GM12878 (cell line): ENCODE data around the gene ZNF83. TPM values are rescaled to one million over a fixed set of nuclear protein-coding genes. Genes with fewer than 3 reads are reported as not detected.

Source experiments
- ASH2L ChIP-seq: fragments of 300-600, 200-600 bp; sonication (generic); IDR thresholded peaks from 2 replicates; pipeline ENCODE4 v1.6.1; 2017; ENCODE audit warnings: low read depth, mild to moderate bottlenecking, borderline replicate concordance
- CBFB ChIP-seq: IDR thresholded peaks from 2 replicates; pipeline ENCODE4 v1.6.1; 2016; ENCODE audit warnings: antibody characterized with exemption, low read depth
- E2F4 ChIP-seq: IDR thresholded peaks from 2 replicates; pipeline ENCODE4 v1.6.1; 2012; ENCODE audit warnings: low read depth, low read length, improper control_type of control experiment
- EP300 ChIP-seq, 2 experiments: fragments of 150-350 bp in 1 of 2; IDR thresholded peaks; 2 replicates each; pipeline ENCODE4 v1.6.1; 2011 to 2012; ENCODE audit warnings: low read depth in 2 of 2, low read length in 2 of 2, borderline replicate concordance in 1 of 2, improper control_type of control experiment in 1 of 2, inconsistent platforms in 1 of 2; ENCODE audit not compliant: control insufficient read depth in 1 of 2
- GATAD2B ChIP-seq: fragments of 450-650 bp; conservative IDR thresholded peaks from 2 replicates; pipeline ENCODE4 v1.6.1; 2017; ENCODE audit warnings: low read depth, mild to moderate bottlenecking, moderate library complexity
- IKZF1 ChIP-seq: fragments of 450-650 bp; conservative IDR thresholded peaks from 2 replicates; pipeline ENCODE4 v1.6.1; 2017; ENCODE audit warnings: antibody characterized with exemption, mild to moderate bottlenecking
- IKZF2 ChIP-seq, 2 experiments: fragments of 450-650 bp; IDR thresholded peaks; 2 replicates each; pipeline ENCODE4 v1.6.1; 2017; ENCODE audit warnings: mild to moderate bottlenecking in 2 of 2, moderate library complexity in 2 of 2
- IRF5 ChIP-seq: fragments of 450-650 bp; IDR thresholded peaks from 2 replicates; pipeline ENCODE4 v1.6.1; 2017; ENCODE audit warnings: borderline replicate concordance
- KDM1A ChIP-seq: fragments of 200-600 bp; sonication (generic); IDR thresholded peaks from 2 replicates; pipeline ENCODE4 v1.6.1; 2016; ENCODE audit warnings: borderline replicate concordance
- MEF2A ChIP-seq: IDR thresholded peaks from 2 replicates; pipeline ENCODE4 v1.6.1; 2011; ENCODE audit warnings: low read depth, mild to moderate bottlenecking, low read length, moderate library complexity; ENCODE audit not compliant: insufficient read depth
- MYB ChIP-seq: fragments of 150-350 bp; IDR thresholded peaks from 2 replicates; pipeline ENCODE4 v1.6.1; 2014; ENCODE audit warnings: mild to moderate bottlenecking, low read depth, low read length, borderline replicate concordance
- NFIC ChIP-seq: IDR thresholded peaks from 2 replicates; pipeline ENCODE4 v1.6.1; 2012; ENCODE audit warnings: low read depth, mild to moderate bottlenecking, inconsistent platforms, low read length, moderate library complexity
- POLR2AphosphoS2 ChIP-seq: IDR thresholded peaks from 2 replicates; pipeline ENCODE4 v1.6.1; 2011; ENCODE audit warnings: low read depth, mild to moderate bottlenecking, low read length, improper control_type of control experiment, moderate library complexity
- RAD51 ChIP-seq: fragments of 450-650 bp; IDR thresholded peaks from 2 replicates; pipeline ENCODE4 v1.6.1; 2016; ENCODE audit warnings: moderate library complexity, mild to moderate bottlenecking, inconsistent platforms
- RUNX3 ChIP-seq: IDR thresholded peaks from 2 replicates; pipeline ENCODE4 v1.6.1; 2012; ENCODE audit warnings: low read length, inconsistent platforms
- TARDBP ChIP-seq: IDR thresholded peaks from 2 replicates; pipeline ENCODE4 v1.6.1; 2016; ENCODE audit warnings: borderline replicate concordance
- TCF12 ChIP-seq: IDR thresholded peaks from 2 replicates; pipeline ENCODE4 v1.6.1; 2011; ENCODE audit warnings: low read depth, mild to moderate bottlenecking, low read length
- TCF3 ChIP-seq: IDR thresholded peaks from 2 replicates; pipeline ENCODE4 v1.6.1; 2012; ENCODE audit warnings: low read depth, mild to moderate bottlenecking, low read length, borderline replicate concordance; ENCODE audit not compliant: insufficient read depth
- WRNIP1 ChIP-seq: IDR thresholded peaks from 2 replicates; pipeline ENCODE4 v1.6.1; 2011; ENCODE audit warnings: low read depth, low read length, improper control_type of control experiment, borderline replicate concordance
- ZBED1 ChIP-seq: IDR thresholded peaks from 2 replicates; pipeline ENCODE4 v1.6.1; 2016; ENCODE audit warnings: borderline replicate concordance
- ZNF207 ChIP-seq: fragments of 450-650 bp; IDR thresholded peaks from 2 replicates; pipeline ENCODE4 v1.6.1; 2014; ENCODE audit warnings: antibody characterized with exemption, mild to moderate bottlenecking, borderline replicate concordance
- ZNF217 ChIP-seq: fragments of 450-650 bp; IDR thresholded peaks from 2 replicates; pipeline ENCODE4 v1.6.1; 2017; ENCODE audit warnings: antibody characterized with exemption, mild to moderate bottlenecking
- ZZZ3 ChIP-seq: IDR thresholded peaks from 2 replicates; pipeline ENCODE4 v1.6.1; 2011; ENCODE audit warnings: low read depth; ENCODE audit not compliant: control insufficient read depth, insufficient read length
- polyA plus RNA-seq, 11 experiments: library from polyadenylated mRNA; depleted of rRNA in 4 of 11; unstranded in 6 of 11; stranded (reverse) in 5 of 11; fragments of >200 nt; fragmentation: Nextera tagmentation in 4 of 11; fragmentation: Illumina TruSeq in 1 of 11; extraction: Ambion mirVana in 4 of 11; extraction: Trizol in 1 of 11; gene quantifications; 1 replicate in 1 of 11; 2 replicates in 10 of 11; pipeline versions ENCODE4 v1.2.1 to v1.2.3, GENCODE V29; 2011 to 2016; ENCODE audit warnings: inconsistent platforms in 2 of 11, missing spikeins in 2 of 11, low read depth in 1 of 11
- total RNA-seq, 4 experiments: library from RNA; depleted of rRNA in 3 of 4; stranded (reverse); fragments of >200 nt in 3 of 4; fragmentation: Illumina TruSeq in 1 of 4; extraction: Trizol in 1 of 4; gene quantifications; 2 replicates each; pipeline versions ENCODE4 v1.2.1 to v1.2.3, GENCODE V29; 2013 to 2021
- TF ChIP-seq, protein P1 (sequence below): fragments of 450-650 bp; IDR thresholded peaks from 2 replicates; pipeline ENCODE4 v1.6.1; 2018; ENCODE audit warnings: borderline replicate concordance, mild to moderate bottlenecking; ENCODE audit not compliant: partially characterized antibody

The ZNF83 gene
- total and polyA plus RNA-seq, 10 of the 15 experiments (the other 5 are each of a cell fraction or from before 2014, with no cell fraction given), result 9.9 to 90.1 (median 18.7) TPM

DNA sequence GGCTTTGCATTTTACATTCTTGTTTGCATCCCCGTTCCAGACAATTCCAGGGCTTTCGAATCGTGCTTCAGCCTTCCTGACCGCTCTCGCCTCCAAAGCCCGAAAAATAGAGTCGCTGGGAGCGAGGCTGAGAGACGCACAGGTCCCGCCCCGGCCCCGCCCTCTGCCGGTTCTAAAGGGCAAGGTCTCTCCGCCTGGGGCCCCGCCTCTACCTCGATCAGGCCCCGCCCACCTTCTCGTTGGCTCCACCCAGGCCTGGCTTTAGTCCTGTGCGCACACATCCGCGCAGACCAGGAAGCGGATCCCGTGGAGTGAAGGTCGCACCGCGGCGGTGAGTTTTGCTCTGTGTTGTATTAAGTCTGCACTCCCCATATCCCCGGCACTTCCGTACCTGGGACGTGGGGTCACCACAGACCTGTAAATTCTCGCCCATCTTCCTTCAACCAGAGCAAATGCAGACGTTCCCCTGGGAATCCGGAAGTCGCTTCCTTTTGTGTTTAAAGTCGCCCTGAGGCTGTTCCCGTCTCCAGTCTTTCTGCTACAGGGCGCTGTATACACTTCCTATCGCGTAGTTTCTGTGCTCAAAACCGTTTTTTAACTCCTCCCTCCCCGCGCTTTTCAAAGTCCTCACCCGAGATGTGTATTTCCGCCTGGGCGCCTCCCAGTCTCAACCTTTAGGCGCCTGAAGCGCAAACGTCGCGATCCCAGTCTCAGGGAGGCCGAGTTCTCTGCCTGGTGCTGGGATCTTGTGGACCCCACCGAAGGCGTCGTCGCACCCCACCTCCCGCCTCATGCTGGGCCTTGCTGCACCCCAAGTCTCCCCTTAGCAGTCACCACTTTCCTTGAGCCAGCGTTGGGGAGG lies 67.9 kb downstream of the ZNF83 start, which contains the start of gene ZNF701 (continued):
- TF ChIP-seq WRNIP1 (no peak), TARDBP (no peak), RUNX3 (0 out of 2 replicates have a peak, but pooled peaks have one; percentile 21), ZZZ3 (no peak), TCF3 (no peak), IKZF2 (IDR thresholded peaks at IDR 0.05) (no peak), MEF2A (no peak), ZNF217 (no peak), POLR2AphosphoS2 (peak; percentile 87), NFIC (no peak), ZNF207 (peak; percentile 62; the same call in 1 of the 2 replicates), ZBED1 (no peak), EP300 (IDR thresholded peaks at IDR 0.05; ENCODE audit: borderline replicate concordance in 1 of 2, control insufficient read depth in 1 of 2, low read depth in 2 of 2, low read length in 2 of 2) (no peak), TCF12 (no peak), CBFB (no peak), IKZF1 (peak; percentile 74), IRF5 (no peak), ASH2L (no peak), RAD51 (no peak), MYB (no peak), GATAD2B (peak; percentile 81; the same call in 1 of the 2 replicates), E2F4 (peak; percentile 94), KDM1A (no peak)
- TF ChIP-seq, protein P1, sequence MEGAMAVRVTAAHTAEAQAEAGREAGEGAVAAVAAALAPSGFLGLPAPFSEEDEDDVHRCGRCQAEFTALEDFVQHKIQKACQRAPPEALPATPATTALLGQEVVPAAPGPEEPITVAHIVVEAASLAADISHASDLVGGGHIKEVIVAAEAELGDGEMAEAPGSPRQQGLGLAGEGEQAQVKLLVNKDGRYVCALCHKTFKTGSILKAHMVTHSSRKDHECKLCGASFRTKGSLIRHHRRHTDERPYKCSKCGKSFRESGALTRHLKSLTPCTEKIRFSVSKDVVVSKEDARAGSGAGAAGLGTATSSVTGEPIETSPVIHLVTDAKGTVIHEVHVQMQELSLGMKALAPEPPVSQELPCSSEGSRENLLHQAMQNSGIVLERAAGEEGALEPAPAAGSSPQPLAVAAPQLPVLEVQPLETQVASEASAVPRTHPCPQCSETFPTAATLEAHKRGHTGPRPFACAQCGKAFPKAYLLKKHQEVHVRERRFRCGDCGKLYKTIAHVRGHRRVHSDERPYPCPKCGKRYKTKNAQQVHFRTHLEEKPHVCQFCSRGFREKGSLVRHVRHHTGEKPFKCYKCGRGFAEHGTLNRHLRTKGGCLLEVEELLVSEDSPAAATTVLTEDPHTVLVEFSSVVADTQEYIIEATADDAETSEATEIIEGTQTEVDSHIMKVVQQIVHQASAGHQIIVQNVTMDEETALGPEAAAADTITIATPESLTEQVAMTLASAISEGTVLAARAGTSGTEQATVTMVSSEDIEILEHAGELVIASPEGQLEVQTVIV, result peak; percentile 91
